ENCODE data around the gene COMMD1.

DNA sequence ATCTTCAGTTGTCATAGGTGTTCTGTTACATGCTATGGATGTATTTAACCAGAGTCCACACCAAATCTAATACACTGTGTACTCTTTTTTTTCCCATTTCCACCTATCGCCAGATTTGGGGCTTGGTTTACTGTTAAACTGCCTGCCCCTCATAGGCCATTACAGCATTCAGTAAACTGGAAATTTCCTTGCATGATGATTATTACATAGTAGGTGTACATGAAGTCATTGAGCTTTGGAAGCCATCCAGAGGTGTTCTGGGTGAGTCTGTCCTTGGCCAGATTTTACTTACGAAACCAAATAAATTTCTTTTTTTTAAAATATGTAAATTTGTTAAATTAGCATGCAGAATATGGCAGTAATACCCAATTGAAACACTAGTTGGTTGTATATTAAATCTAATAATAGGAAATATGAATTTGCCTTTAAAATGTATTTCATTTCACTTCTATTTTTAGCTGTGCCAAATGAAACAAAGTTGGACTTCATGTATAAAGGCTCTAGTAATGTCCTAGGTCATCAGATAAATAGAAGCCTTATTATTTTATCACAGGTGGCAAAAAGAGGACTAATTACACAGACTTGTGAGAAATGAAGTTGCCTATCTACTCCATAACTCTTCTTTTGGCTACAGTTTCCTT is 60.7 kb downstream of the COMMD1 start:
- TF ChIP-seq CTCF (IDR thresholded peaks at IDR 0.05), result no peak
- TF ChIP-seq MEF2A (IDR thresholded peaks at IDR 0.05; ENCODE audit: borderline replicate concordance, low read depth), result no peak
- no peak for TF ChIP-seq USF2 (IDR thresholded peaks at IDR 0.05; ENCODE audit: borderline replicate concordance, low read depth, low read length)
